DOHH2 (cell line): ENCODE measurements around the gene VWA3B.

Source experiments
- H3F3A ChIP-seq: fragments of 200-600 bp; sonication (generic), shearing (Covaris generic); 2 replicates; pipeline ENCODE4 v1.6.0; 2016; ENCODE audit warnings: antibody characterized with exemption, mild to moderate bottlenecking; ENCODE audit not compliant: control insufficient read depth, insufficient read depth
- H3K27ac ChIP-seq: fragments of 200-600 bp; sonication (generic); 2 replicates; pipeline ENCODE4 v1.5.1; 2014; ENCODE audit warnings: low read depth, mild to moderate bottlenecking, low read length, moderate library complexity
- H3K27me3 ChIP-seq: fragments of 200-600 bp; sonication (generic); 2 replicates; pipeline ENCODE4 v1.6.1; 2014; ENCODE audit warnings: mild to moderate bottlenecking, low read length, mixed read lengths; ENCODE audit not compliant: control insufficient read depth
- H3K36me3 ChIP-seq: fragments of 200-600 bp; sonication (generic); 2 replicates; pipeline ENCODE4 v1.6.1; 2014; ENCODE audit warnings: mild to moderate bottlenecking, low read length, moderate library complexity, mixed read lengths; ENCODE audit not compliant: control insufficient read depth
- H3K4me1 ChIP-seq: fragments of 200-600 bp; sonication (generic); 2 replicates; pipeline ENCODE4 v1.6.1; 2014; ENCODE audit warnings: mild to moderate bottlenecking, low read length, mixed read lengths; ENCODE audit not compliant: control insufficient read depth
- H3K4me2 ChIP-seq: fragments of 200-600 bp; sonication (generic); 2 replicates; pipeline ENCODE4 v1.6.0; 2014; ENCODE audit warnings: mild to moderate bottlenecking, low read length, moderate library complexity
- H3K4me3 ChIP-seq: fragments of 200-600 bp; sonication (generic); 2 replicates; pipeline ENCODE4 v1.5.1; 2014; ENCODE audit warnings: mild to moderate bottlenecking, low read length, mixed read lengths
- H3K79me2 ChIP-seq: fragments of 200-600 bp; sonication (generic); 2 replicates; pipeline ENCODE4 v1.6.1; 2014; ENCODE audit warnings: mild to moderate bottlenecking, low read length, mixed read lengths; ENCODE audit not compliant: control insufficient read depth
- H3K9me2 ChIP-seq: fragments of 200-600 bp; sonication (generic); replicated peaks from 2 replicates; pipeline ENCODE4 v1.6.1; 2014; ENCODE audit warnings: mild to moderate bottlenecking, low read length, mixed read lengths; ENCODE audit not compliant: control insufficient read depth
- H3K9me3 ChIP-seq: fragments of 200-600 bp; sonication (generic); 2 replicates; pipeline ENCODE4 v1.6.1; 2014; ENCODE audit warnings: antibody characterized with exemption, low read length, mixed read lengths; ENCODE audit not compliant: control insufficient read depth, insufficient read depth
- H4K20me1 ChIP-seq: fragments of 200-600 bp; sonication (generic); 2 replicates; pipeline ENCODE4 v1.6.0; 2014; ENCODE audit warnings: low read depth, mild to moderate bottlenecking, antibody characterized with exemption, low read length, moderate library complexity; ENCODE audit not compliant: control insufficient read depth, insufficient read depth
- CTCF ChIP-seq: fragments of 200-600 bp; sonication (generic); IDR thresholded peaks from one replicate; pipeline ENCODE4 v1.5.1; 2014; ENCODE audit warnings: antibody characterized with exemption, mild to moderate bottlenecking, low read depth, low read length; ENCODE audit not compliant: poor library complexity, severe bottlenecking
- EZH2phosphoT487 ChIP-seq: fragments of 200-600 bp; sonication (generic); IDR thresholded peaks from 2 replicates; pipeline ENCODE4 v1.6.1; 2017; ENCODE audit warnings: borderline replicate concordance, mild to moderate bottlenecking, antibody characterized with exemption, low read length, moderate library complexity, mixed read lengths

The VWA3B gene

DNA sequence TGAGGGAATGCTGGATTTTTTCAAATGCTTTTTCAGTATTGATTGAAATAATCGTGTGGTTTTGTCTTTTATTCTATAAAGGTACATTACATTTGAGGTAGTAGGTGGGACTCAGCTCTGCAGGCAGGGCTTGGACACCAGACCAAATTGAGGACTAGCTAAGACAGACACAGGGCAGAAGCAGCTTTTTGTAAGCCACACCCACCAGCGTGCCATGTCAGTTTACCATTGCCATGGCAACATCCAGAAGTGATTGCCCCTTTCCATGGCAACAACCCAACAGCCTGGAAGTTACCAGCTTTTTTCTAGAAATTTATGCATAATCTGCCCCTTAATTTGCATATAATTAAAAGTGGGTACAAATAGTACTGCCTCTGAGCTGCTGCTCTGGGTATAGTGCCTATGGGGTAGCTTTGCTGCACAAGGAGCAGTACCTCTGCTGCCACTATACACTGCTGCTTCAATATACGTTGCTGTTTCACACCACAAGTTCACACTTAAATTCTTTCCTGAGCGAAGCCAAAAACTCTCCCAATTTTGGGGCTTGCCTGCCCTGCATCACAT, 23.6 kb upstream of the VWA3B start:
- Histone ChIP-seq H3K36me3 (no peaks in the 10 kb centered on the region), H3F3A (no peaks in the 10 kb centered on the region), H3K4me3 (no peak overlapping the region), H3K4me1 (no peaks in the 10 kb centered on the region), H3K27me3 (no peaks in the 10 kb centered on the region), H3K9me2 (no peaks in the 10 kb centered on the region), H3K79me2 (no peaks in the 10 kb centered on the region), H3K4me2 (no peak overlapping the region), H3K27ac (no peak overlapping the region), H3K9me3 (no peaks in the 10 kb centered on the region), H4K20me1 (no peaks in the 10 kb centered on the region)
- no peak for TF ChIP-seq EZH2phosphoT487
- TF ChIP-seq CTCF: no peak

DNA sequence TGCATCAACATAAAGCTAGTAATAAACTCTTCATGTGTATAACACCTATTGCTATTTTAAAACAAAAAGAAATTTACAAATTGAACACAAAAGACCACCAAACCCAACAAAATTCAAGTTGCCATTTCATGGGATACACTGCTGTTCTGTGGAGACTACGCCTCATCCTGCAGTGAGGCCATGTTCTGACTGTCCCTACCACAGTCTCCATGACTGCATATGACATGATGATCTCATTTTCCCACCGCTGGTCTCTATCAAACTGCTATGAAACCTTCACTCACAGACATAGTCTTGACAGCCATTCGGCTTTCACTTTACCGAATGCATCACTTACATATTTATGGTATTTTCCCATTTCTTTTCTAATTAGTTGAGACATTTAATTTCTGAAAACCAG, 21.2 kb upstream of the VWA3B start:
- Histone ChIP-seq H3K4me2 (no peak overlapping the region), H3K9me2 (no peaks in the 10 kb centered on the region), H3K36me3 (no peaks in the 10 kb centered on the region), H4K20me1 (no peaks in the 10 kb centered on the region), H3K79me2 (no peaks in the 10 kb centered on the region), H3K9me3 (no peaks in the 10 kb centered on the region), H3K4me1 (no peaks in the 10 kb centered on the region), H3K4me3 (no peak overlapping the region), H3K27me3 (no peaks in the 10 kb centered on the region), H3K27ac (no peak overlapping the region), H3F3A (no peaks in the 10 kb centered on the region)
- TF ChIP-seq CTCF: no peak
- TF ChIP-seq EZH2phosphoT487: no peak

DNA sequence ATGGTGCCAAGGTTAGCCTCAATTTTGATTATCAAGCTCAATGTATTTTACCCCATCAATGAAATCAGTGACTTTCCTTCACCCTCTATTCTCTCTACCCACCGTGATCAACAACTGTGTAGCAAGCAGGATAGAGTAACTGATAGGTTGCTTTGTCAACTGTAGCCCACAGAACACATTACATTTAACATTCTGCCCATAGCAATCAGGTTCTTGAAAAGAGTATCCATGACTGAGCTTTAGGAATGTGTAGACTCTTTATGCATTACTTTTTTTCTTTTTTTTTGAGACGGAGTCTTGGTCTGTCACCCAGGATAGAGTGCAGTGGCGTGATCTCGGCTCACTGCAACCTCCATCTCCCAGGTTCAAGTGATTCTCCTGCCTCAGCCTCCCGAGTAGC, 19.8 kb upstream of the VWA3B start:
- Histone ChIP-seq H3K4me1 (no peaks in the 10 kb centered on the region), H3K27me3 (no peaks in the 10 kb centered on the region), H3K9me3 (no peaks in the 10 kb centered on the region), H3F3A (no peaks in the 10 kb centered on the region), H3K4me2 (no peak overlapping the region), H3K9me2 (no peaks in the 10 kb centered on the region), H3K4me3 (no peak overlapping the region), H3K36me3 (no peaks in the 10 kb centered on the region), H3K27ac (no peak overlapping the region), H4K20me1 (no peaks in the 10 kb centered on the region), H3K79me2 (no peaks in the 10 kb centered on the region)
- TF ChIP-seq CTCF (no peak), EZH2phosphoT487 (no peak)
